ENCODE data around the gene ONECUT1.

The ONECUT1 gene

DNA sequence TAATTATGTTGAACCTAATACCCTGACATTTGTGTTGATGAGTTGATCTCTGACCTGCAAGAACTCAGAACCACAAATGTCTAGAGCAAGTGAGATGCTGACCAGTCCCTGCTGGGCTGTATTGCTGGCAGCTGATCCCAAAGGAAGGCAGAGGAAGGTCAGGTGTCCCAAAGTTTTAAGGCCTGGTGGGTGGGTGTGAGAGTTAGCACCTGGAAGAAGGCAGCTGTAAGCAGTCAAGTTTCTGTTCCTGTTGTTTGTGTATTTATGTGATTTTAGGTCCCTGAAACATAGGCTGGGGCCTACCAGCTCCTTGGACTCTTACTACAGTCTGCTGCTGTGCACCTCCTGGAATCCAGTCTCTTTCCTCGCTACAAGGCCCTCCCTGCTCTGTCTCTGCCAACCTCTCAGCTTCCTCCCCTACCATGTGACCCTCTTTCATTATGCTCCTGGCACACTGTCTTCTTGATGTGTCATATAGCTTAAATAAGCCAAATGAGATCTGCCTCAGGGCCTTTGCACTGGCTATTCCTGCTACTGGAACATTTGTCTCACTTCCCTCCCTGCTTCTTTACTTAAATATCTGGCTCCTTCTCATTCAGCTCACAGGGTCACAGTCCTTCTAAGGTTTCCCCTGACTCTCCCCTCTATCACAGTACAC is 80.0 kb downstream of the ONECUT1 start:
- DNase-seq (ENCODE audit: low read depth, low spot score): no peak
- no peak overlapping the region for H3K4me3 ChIP-seq (ENCODE audit: low read length)

DNA sequence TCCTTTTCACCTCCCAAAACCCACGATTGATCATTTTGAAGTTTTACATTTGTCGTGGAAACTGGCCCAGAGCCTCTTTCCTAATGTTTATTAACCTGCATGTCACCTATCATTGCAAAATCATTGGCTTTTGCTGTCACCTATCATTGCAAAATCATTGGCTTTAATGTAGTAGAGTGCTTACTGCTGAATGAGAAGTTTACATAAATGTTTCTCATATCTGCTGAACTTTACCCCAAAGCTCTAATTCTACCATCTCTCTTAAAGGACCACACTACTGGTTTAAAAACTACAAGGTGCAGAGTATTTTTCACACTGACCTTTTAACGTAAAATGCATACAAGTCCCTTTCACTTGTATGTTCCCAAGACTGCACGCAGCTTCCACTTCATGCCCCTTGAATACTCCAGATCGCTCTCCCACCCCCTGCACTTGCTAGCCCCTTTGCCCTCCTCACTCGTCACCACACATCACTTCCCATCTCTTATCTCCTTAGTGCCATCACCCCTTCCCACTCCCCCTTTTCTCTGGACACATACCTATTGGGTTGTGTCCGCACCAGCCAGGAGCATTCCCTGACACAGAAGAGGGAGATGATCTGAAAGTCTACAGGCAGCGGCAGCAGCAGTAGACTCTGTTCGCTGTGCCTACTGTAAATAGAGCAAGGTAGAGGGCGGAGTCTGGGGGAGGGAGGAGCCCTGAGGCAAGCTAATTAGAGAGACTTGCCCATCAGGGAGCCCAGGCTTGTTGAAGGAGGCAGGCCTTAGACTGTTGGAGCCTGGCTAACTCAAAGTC is 80.8 kb downstream of the ONECUT1 start:
- DNase-seq (ENCODE audit: low read depth, low spot score): no peak
- H3K4me3 ChIP-seq (ENCODE audit: low read length): no peak overlapping the region
